Erythroblast (primary cell): ENCODE data around the gene PLS1.
"Not testable (repeated sequence)": the region's sequence is repeated elsewhere in the genome, so short reads cannot be mapped to it uniquely, and the experiment has no call there.

Experiments used
- GATA1 ChIP-seq: IDR thresholded peaks from 2 replicates; pipeline ENCODE4 v1.6.1; 2011; ENCODE audit warnings: low read depth, mild to moderate bottlenecking, control low read depth, low read length, moderate library complexity
- POLR2A ChIP-seq: IDR thresholded peaks from 2 replicates; pipeline ENCODE4 v1.6.1; 2011; ENCODE audit warnings: mild to moderate bottlenecking, low read length

- TF ChIP-seq POLR2A, GATA1: not testable (repeated sequence)
These were observed 154.3 kb downstream of the PLS1 start for GRCh38 chr3:142750531-142750930.
